Liver (tissue), 3 donors: ENCODE data around the gene NUP153.

Experiments
- CTCF ChIP-seq: fragments of 150-350 bp; IDR thresholded peaks from 2 replicates; pipeline ENCODE4 v1.5.1; 2017; ENCODE audit warnings: improper control_type of control experiment, low read depth, low read length; ENCODE audit not compliant: missing input control
- EGR1 ChIP-seq, 2 donors: IDR thresholded peaks; 2 replicates each; pipeline ENCODE4 v1.6.1; 2016 to 2018; ENCODE audit warnings: antibody characterized with exemption in 2 of 2, low read depth in 2 of 2
- FOXA1 ChIP-seq: IDR thresholded peaks from 2 replicates; pipeline ENCODE4 v1.6.1; 2016; ENCODE audit warnings: antibody characterized with exemption
- JUND ChIP-seq, 2 donors: IDR thresholded peaks; 2 replicates each; pipeline ENCODE4 v1.6.1; 2016; ENCODE audit warnings: antibody characterized with exemption in 2 of 2
- MAX ChIP-seq: IDR thresholded peaks from 2 replicates; pipeline ENCODE4 v1.6.1; 2016; ENCODE audit warnings: antibody characterized with exemption
- NR2F2 ChIP-seq: IDR thresholded peaks from 2 replicates; pipeline ENCODE4 v1.6.1; 2016; ENCODE audit warnings: antibody characterized with exemption
- RAD21 ChIP-seq, 2 donors: IDR thresholded peaks; 2 replicates each; pipeline ENCODE4 v1.6.1; 2016; ENCODE audit warnings: antibody characterized with exemption in 2 of 2, mild to moderate bottlenecking in 2 of 2
- RXRA ChIP-seq, 2 donors: IDR thresholded peaks; 2 replicates each; pipeline ENCODE4 v1.6.1; 2017 to 2018; ENCODE audit warnings: antibody characterized with exemption in 2 of 2, mild to moderate bottlenecking in 1 of 2
- SP1 ChIP-seq: IDR thresholded peaks from 2 replicates; pipeline ENCODE4 v1.6.1; 2018; ENCODE audit warnings: antibody characterized with exemption, mild to moderate bottlenecking
- TAF1 ChIP-seq: conservative IDR thresholded peaks from 2 replicates; pipeline ENCODE4 v1.6.1; 2016; ENCODE audit warnings: antibody characterized with exemption, mild to moderate bottlenecking
- YY1 ChIP-seq: IDR thresholded peaks from 2 replicates; pipeline ENCODE4 v1.6.1; 2016; ENCODE audit warnings: antibody characterized with exemption, mild to moderate bottlenecking
- TF ChIP-seq, protein P1 (sequence below): IDR thresholded peaks from 2 replicates; pipeline ENCODE4 v1.6.1; 2016; ENCODE audit warnings: antibody characterized with exemption
- TF ChIP-seq, protein P2 (sequence below): IDR thresholded peaks from 2 replicates; pipeline ENCODE4 v1.6.1; 2016; ENCODE audit warnings: antibody characterized with exemption, mild to moderate bottlenecking
- TF ChIP-seq, protein P3 (sequence below): IDR thresholded peaks from 2 replicates; pipeline ENCODE4 v1.6.1; 2016; ENCODE audit warnings: antibody characterized with exemption
- donor health status: healthy.
- donor health status: healthy.

- TF ChIP-seq MAX (no peak), RAD21 (IDR thresholded peaks at IDR 0.05) (no peak), CTCF (no peak), YY1 (no peak), EGR1 (IDR thresholded peaks at IDR 0.05; ENCODE audit: low read depth in 2 of 2) (no peak), SP1 (no peak), JUND (IDR thresholded peaks at IDR 0.05) (no peak), FOXA1 (no peak), NR2F2 (no peak), TAF1 (no peak), RXRA (IDR thresholded peaks at IDR 0.05) (no peak)
- TF ChIP-seq, protein P1, sequence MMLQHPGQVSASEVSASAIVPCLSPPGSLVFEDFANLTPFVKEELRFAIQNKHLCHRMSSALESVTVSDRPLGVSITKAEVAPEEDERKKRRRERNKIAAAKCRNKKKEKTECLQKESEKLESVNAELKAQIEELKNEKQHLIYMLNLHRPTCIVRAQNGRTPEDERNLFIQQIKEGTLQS = no peak
- TF ChIP-seq, protein P2, sequence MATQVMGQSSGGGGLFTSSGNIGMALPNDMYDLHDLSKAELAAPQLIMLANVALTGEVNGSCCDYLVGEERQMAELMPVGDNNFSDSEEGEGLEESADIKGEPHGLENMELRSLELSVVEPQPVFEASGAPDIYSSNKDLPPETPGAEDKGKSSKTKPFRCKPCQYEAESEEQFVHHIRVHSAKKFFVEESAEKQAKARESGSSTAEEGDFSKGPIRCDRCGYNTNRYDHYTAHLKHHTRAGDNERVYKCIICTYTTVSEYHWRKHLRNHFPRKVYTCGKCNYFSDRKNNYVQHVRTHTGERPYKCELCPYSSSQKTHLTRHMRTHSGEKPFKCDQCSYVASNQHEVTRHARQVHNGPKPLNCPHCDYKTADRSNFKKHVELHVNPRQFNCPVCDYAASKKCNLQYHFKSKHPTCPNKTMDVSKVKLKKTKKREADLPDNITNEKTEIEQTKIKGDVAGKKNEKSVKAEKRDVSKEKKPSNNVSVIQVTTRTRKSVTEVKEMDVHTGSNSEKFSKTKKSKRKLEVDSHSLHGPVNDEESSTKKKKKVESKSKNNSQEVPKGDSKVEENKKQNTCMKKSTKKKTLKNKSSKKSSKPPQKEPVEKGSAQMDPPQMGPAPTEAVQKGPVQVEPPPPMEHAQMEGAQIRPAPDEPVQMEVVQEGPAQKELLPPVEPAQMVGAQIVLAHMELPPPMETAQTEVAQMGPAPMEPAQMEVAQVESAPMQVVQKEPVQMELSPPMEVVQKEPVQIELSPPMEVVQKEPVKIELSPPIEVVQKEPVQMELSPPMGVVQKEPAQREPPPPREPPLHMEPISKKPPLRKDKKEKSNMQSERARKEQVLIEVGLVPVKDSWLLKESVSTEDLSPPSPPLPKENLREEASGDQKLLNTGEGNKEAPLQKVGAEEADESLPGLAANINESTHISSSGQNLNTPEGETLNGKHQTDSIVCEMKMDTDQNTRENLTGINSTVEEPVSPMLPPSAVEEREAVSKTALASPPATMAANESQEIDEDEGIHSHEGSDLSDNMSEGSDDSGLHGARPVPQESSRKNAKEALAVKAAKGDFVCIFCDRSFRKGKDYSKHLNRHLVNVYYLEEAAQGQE = no peak
- TF ChIP-seq, protein P3, sequence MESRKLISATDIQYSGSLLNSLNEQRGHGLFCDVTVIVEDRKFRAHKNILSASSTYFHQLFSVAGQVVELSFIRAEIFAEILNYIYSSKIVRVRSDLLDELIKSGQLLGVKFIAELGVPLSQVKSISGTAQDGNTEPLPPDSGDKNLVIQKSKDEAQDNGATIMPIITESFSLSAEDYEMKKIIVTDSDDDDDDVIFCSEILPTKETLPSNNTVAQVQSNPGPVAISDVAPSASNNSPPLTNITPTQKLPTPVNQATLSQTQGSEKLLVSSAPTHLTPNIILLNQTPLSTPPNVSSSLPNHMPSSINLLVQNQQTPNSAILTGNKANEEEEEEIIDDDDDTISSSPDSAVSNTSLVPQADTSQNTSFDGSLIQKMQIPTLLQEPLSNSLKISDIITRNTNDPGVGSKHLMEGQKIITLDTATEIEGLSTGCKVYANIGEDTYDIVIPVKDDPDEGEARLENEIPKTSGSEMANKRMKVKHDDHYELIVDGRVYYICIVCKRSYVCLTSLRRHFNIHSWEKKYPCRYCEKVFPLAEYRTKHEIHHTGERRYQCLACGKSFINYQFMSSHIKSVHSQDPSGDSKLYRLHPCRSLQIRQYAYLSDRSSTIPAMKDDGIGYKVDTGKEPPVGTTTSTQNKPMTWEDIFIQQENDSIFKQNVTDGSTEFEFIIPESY = no peak
These were observed 50.1 kb downstream of the NUP153 start for GRCh38 chr6:17656644-17657043.
